ENCODE measurements around the gene TOLLIP.

TOLLIP gene

GRCh38 chr11:1240771-1241170, 68.7 kb downstream of the TOLLIP start:
- DNase-seq, result no peak

- DNase-seq, result no peak
Measured at GRCh38 chr11:1239596-1240205, 69.7 kb downstream of the TOLLIP start.

GRCh38 chr11:1238767-1239595, 70.5 kb downstream of the TOLLIP start:
- DNase-seq, result no peak

GRCh38 chr11:1237851-1238250, 71.6 kb downstream of the TOLLIP start:
- no peak for DNase-seq

- no peak for DNase-seq
Measured at GRCh38 chr11:1237128-1237580, 72.3 kb downstream of the TOLLIP start.

- no peak for DNase-seq
Measured at GRCh38 chr11:1236316-1237127, 72.9 kb downstream of the TOLLIP start.

GRCh38 chr11:1235901-1236315, 73.5 kb downstream of the TOLLIP start:
- no peak for DNase-seq

GRCh38 chr11:1235306-1235900, 74.0 kb downstream of the TOLLIP start:
- DNase-seq, result no peak

GRCh38 chr11:1234771-1235305, 74.6 kb downstream of the TOLLIP start:
- no peak for DNase-seq

GRCh38 chr11:1234054-1234720, 75.2 kb downstream of the TOLLIP start:
- no peak for DNase-seq

GRCh38 chr11:1233351-1234053, 75.9 kb downstream of the TOLLIP start:
- DNase-seq, result no peak

GRCh38 chr11:1232883-1233321, 76.5 kb downstream of the TOLLIP start:
- DNase-seq, result no peak

GRCh38 chr11:1232021-1232882, 77.2 kb downstream of the TOLLIP start:
- DNase-seq, result no peak

- DNase-seq, result no peak
Measured at GRCh38 chr11:1231396-1232020, 77.9 kb downstream of the TOLLIP start.

GRCh38 chr11:1230456-1231395, 78.7 kb downstream of the TOLLIP start:
- DNase-seq, result no peak

GRCh38 chr11:1230121-1230455, 79.3 kb downstream of the TOLLIP start:
- no peak for DNase-seq

- DNase-seq, result no peak
Measured at GRCh38 chr11:1229471-1230120, 79.8 kb downstream of the TOLLIP start.

- DNase-seq, result no peak
Measured at GRCh38 chr11:1228921-1229451, 80.4 kb downstream of the TOLLIP start.
